Measurements from ENCODE around the gene MAK.

GRCh38 chr6:10771371-10771894 lies 66.9 kb downstream of the MAK start:
- no peak for TF ChIP-seq CTCF (IDR thresholded peaks at IDR 0.05)
- TF ChIP-seq POLR2A (IDR thresholded peaks at IDR 0.05): no peak
